ENCODE results near the gene PHLDA2. TPM values are rescaled to one million over a fixed set of nuclear protein-coding genes. Genes with fewer than 3 reads are reported as not detected.
A peak's percentile ranks its signal among the peaks of the same experiment; 100 is the strongest.

The PHLDA2 gene, protein sequence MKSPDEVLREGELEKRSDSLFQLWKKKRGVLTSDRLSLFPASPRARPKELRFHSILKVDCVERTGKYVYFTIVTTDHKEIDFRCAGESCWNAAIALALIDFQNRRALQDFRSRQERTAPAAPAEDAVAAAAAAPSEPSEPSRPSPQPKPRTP
- 45.0 TPM for total RNA-seq

DNA sequence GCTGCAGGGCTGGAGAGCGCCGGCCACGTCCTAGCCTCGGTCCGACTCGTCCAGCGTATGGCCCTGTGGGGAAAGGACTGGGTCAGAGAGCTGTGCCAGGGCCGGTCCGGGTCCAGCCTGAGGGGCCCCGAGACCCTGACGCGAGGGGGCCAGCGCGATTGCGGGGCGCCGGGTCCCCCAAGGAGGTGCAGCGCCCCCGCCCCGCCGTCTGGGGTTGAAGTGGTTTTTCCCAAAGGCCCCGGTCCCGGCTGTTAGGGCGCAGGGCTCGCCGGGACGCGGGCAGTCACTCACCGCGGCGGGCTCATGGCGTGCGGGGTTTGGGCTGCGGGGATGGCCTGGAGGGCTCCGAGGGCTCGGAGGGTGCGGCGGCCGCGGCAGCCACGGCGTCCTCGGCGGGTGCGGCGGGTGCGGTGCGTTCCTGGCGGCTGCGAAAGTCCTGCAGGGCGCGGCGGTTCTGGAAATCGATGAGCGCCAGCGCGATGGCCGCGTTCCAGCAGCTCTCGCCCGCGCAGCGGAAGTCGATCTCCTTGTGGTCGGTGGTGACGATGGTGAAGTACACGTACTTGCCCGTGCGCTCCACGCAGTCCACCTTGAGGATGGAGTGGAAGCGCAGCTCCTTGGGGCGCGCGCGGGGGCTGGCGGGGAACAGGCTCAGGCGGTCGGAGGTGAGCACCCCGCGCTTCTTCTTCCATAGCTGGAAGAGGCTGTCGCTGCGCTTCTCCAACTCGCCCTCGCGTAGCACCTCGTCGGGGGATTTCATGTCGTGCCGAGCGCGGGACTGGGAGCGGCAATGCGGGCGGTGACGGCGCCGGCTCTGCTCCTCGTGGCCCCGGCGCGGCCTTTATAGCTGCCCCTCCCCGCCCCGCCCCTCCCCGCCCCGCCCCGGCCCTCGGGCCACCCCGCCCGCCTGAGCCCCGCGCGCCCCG is at the start of gene PHLDA2:
Gene PHLDA2, minus strand, starts transcription at position 816 of the 926 bp plus-strand sequence. Its CDS starts 56 bp downstream, at position 760.
- peak; percentile 44 for ATAC-seq

DNA sequence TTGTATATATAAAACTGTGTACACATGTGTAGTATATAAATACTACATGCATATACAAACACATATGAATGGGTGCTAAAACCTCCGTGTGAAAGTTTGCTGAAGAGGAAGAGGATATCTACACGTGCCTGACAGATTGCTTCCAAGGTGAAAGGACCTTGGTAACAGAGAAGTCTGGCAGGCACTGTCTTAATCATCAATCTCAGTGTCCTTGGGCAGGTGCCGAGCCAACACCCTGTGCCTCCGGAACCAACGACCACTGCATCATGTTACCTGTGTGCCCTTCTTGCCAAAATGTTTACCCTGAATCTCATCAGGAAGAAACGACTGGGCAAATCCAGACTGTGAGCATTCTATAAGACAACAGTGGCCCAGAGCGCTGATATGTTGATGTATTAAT is 47.9 kb upstream of the PHLDA2 start:
- no peak for ATAC-seq

DNA sequence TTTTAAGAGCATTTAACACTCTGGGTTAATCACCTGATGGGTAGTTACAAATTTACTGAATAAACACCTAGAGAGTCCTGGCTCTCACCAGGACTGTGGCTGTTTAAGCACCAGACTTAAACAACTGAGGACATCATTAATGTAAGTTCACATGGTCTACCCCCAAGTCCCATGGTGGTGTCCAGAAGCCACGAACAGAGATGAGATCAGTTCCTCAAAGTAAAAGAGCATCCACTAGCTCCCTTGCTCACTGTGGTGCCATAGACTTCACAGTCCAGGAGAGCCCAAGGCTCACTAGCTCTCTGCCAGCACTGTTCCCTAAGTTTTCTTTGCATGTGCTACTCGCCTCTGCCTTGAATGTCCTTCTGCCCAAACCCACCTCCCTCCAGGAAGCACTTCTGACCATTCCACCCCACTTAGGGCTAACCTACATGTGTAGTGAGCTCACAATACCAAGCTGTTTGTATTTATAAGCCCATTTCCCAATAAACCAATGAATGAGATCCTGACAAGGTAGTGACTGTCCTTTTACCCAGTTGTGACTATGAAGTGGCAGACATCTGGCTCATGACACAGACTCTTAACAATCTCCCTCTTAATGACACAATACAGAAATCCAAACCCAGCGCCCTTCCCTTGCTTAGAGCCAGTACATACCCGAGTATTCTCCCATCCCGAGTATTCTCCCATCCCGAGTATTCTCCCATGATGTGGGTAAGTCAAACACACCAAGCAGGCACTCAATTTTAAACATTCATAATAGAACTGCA is 47.3 kb upstream of the PHLDA2 start:
- no peak for ATAC-seq

DNA sequence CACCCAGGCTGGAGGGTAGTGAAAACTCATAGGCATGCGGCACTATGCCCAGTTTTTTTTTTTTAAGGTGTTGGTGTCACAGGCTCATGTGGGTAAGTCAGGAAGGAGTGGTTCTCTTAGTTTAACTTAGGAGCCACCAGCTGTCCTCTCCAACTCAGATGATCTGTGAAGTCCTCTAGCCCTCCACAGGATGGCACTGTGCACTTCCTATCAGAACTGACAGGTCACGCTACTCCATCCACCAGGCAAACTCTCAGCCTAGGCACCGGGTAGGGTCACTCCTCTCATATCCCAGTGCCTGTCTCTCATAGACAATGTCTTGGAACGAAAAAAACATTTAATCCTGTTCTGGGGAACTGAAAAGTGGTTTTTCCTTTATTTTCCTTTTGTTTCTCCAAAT is 46.4 kb upstream of the PHLDA2 start:
- peak; percentile 83 for ATAC-seq

DNA sequence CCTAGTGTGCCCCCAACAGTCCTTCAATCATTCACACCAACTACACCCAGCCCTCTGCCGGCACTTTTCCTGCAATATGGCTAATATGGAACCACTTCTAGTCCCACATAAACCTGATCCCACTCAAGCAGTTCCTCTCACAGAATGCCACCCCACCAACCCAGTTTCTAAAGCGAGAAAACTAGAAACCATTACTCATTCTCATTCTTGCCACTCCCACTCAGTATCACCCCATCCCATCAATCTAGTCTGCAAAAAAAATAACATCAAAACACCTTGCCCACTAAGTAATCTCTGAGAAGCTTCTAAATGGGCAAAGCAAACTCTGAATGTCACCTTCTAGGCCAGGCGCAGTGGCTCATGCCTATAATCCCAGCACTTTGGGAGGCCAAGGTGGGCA is 45.1 kb upstream of the PHLDA2 start:
- ATAC-seq, result no peak

DNA sequence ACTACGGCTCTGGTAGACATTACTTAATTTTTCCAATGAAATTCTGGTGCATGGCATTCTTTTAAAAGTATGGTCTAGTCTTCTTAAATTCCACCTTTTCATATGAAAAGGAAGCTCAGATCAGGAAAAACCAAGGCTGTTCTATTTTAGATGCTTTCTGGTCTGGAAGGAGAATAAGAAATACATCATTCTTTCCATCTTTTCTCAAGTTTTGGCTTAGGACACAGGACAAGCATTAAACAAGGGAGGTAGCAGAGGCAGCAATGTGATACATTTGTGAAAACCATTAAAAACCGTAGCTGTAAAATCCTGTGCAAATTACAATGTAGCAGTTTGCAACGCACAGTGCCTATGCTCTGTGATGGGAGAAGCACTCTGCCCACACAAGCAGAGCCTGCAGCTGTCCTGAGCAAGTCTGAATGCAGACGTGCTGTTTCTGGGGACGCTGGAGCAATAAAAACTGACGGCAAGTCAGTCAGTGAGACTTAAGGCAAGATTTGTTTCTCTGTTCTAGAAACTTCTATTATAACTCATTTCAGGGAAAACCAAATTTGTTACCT is 39.2 kb upstream of the PHLDA2 start:
- ATAC-seq, result no peak

DNA sequence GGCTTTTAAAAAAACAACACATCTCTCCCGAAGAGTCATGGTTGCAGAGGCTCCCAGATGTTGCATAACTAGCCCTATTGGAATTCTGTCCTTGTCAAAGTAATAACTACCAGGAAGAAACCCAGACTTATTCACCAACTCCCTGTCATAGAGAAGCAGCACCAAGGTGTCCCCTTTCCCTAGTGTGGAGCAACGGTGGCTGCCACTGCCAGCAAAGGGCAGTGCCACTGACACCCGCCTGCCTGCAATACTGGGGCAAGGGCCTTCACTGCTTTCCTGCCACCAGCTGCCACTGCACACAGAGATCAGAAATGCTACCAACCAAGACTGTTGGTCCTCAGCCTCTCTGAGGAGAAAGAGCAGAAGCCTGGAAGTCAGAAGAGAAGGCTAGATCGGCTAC is 35.6 kb upstream of the PHLDA2 start:
- ATAC-seq, result no peak

DNA sequence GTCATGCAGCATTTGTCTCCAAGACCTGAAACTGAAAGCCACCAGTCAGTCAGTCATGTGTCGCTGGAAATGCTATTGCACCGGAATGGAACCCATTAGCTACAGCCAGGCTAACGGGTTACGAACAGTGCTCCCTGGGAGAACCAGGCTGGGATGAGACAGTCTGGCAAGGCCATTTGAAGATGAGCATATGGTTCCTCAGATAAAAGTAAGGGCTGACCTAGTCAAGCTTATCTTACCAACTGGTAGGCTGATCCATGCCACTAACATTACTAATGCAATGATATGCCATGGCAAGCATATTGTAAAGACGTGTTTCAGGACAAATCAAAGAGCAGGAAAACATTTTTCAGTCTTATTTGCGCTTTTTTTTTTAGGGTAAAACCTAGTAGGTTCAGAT is 34.5 kb upstream of the PHLDA2 start:
- no peak for ATAC-seq

DNA sequence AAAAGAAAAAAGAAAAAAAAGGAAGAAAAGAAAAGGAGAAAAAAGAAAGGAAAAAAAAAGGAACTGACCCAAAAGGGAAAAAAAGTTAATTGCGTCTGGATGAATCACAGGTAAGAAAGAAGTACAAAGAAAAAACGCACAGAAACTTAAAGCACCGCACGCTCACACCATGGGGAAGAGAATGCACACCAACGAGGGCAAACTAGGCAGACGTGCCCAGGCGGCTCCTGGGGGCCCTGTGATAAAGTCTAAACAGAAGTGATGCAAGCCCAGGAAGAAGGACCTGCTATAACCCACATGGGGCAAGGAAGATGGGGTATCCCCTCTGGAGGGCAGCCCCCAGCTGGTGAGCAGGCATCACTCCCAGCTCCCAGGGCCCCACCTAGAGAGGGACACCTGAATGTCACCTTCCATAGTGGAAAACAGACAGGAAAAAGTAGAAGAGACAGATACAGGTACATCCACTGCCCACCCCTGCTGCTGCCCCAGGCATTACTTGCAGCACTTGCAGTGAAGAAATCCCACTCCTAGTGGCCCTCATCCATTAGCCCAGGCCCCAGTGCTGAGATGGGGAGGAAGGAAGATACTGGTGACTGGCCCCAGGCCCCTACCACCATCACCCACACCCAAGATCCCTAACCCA is 34.0 kb upstream of the PHLDA2 start:
- peak; percentile 46 for ATAC-seq

DNA sequence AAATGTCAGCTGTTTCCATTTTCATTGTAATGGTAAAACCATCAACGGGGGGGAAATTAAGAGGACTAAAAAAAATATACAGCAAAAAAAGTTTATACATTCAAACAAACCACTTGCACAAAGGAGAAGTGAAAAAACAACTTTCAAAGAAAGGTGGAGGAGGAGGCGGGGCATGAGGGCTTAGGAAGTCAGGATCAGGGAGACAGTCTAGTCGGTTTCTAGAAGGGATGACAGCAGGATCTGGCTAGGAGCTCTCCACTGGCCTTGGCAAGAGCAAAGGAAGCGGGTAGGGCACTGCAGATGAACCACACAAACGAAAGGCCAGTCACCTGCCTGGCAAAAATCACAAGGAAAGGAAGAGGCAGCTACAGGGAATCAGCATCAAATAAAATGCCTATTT is 31.9 kb upstream of the PHLDA2 start:
- no peak for ATAC-seq

DNA sequence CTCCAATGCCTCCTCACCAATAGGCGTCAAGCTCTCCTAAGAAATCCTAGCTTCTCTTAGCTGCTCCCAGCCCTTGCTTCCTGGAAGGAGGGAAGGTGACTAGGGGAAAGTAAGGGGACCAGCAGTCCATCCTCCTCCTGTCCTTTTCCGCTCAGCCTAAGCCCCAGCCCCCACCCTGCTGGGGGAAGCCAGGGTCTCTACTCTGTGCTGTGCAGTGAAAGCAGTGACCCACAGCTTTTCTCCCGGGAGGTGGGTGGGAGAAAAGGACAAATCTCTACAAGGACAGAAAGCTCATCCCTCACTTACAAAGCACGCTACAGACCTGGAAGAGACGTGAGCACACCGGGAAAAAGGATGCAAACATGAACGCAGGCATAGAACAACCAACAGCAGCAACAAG is 30.9 kb upstream of the PHLDA2 start:
- no peak for ATAC-seq

DNA sequence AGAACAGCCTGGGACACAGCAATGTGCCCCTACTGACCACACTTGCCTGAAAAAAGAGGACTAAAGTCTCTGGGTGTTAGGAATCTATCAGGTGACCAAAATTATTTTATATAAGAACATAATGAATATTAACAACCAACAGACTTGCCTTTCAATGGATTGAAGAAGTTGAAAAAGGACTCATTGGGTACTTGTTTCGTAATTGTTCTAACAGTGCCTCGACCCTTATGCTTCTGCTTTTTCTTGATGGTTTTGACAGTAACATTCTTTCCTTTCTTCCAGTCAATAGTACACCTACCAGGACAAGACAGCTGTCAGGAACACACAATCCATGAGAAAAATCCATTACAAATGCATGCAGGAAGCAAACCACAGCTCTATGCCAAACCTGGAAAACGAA is 29.0 kb upstream of the PHLDA2 start:
- ATAC-seq, result no peak

DNA sequence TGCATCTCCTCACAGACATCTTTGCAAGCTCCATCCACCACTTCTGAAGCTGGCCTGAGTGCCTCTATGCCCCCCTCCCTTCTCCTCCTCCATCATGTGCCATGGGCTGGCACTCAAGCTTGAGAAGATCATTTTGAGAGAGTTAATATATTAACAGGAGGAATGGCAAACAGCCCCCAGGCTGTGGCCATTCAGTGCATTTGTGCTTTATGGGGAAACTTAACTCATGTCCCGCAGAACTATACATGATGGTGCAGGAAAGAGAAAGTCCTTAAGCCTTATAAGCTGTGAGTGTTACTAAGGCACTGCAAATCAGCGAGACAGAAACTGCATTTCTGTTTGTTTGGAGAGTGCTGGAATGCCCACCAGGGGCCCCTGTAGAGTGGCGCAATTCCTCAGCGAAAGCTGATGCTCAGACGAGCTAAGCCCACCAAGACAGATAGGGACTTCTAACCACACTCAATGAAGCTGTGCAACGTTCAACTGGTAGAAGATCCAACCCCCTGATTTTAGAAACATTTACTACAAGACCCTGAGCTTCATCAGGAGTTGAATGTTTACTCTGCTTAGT is 26.8 kb upstream of the PHLDA2 start:
- ATAC-seq, result no peak

DNA sequence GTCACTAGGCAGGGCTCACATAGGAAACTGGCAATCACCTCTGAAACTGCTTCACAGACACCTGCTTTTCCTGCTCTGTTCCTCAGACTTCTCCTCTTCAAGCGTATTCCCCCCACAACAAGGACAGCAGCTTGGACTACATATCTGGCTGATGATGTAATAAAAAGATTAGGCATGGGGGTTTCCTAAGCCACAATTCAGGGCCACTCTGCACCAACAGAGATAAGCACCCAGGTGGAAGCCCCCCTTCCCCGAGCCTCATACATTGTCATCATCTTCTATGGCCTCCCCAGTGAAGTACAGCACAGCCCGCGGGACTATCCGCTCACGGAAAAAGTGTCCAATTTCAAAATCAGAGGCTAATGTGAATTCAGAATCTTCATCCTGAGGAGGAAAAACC is 25.0 kb upstream of the PHLDA2 start:
- ATAC-seq, result no peak

DNA sequence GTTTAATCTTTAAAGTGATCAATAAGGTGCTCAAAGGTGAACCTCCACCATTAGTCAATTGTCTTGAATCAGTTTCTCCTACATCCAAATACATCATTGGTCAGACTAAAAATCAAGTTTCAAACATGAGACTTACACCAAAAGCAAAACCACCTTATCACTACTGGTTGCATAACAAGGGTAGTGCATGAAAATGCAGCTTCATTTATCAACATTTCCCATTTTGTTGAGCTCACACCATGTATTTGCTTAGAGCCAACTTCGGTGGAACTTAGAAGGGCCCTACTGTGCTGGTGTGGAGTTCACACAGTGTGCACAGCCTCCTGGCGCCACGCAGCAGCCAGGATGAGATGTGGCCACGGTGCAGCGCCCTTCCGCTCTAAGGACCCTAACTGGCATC is 23.1 kb upstream of the PHLDA2 start:
- no peak for ATAC-seq

DNA sequence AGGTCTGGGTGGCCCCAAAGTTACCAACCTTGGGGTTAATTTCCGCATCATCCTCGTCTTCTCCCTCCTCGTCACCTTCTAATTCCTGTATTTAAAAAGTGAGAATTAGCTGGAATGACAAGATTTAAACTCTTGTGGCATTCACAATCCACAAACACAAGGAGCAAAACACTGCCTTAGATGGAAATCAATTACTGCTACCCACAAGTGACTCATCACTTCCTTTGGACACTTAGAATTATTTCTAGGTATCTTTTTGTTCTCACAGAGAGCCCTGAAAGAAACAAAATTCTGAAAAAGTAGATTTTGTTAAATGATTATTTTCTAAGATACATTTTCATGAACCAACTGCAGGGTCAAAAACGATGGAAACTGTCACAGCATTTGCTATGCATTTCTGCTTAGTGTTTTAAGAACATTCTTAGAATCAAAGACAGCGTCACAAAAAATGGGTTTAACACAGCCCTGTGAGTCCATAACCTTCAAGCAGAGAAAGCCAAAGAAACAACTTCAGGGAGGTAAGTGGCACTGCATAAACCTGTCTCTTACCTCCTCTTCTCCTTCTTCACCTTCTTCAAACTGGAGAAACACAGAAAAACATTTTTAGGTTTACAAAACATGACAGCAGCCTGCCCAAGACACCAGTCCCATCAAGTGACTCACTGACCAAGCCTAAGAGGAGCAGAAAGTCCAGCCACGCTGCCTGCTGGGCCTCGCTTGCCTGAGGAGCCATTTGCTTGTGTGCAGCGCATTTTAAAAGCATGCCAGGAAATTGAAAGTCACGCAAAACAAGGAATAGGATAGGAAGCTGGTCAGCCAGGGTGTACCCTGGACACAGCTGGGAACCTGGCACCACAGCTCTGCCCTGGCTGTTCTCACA is 22.3 kb upstream of the PHLDA2 start:
- ATAC-seq, result no peak

DNA sequence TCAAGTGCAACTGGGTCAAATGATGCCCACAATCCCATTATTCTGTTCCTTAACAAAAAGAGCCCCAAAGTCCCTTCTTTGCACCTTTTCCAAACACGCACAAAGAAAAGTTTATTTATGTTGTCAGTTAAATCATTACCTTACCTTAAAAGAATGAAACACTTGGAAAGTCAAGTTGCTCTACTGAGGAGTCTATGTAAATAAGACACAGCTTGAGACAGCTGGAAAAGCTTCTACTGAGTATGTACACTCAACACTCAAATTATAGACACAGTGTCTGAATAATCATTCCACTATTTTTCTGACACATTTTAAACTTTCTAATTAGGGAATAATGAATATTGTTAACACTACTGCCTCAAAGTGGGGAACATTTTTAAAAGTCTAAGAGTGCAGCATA is 21.6 kb upstream of the PHLDA2 start:
- ATAC-seq, result no peak

DNA sequence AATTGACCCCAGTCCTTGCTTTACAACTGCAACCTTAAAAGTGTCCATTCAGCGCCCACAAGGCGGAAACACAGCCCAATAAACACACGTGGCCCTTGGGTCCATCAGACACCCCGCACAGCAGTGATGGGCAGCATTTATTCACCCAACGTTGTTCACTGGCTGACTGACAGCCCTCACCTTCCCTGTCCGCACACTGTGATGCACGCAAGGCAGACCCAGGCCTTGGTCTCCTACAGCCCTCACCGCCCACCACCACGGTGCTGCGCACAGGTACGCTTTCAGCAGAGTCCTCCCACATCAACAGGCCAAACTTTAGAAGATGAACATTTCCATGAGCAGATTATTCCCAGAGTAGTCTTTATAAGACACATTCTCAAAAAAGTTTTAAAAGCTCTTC is 20.7 kb upstream of the PHLDA2 start:
- no peak for ATAC-seq

DNA sequence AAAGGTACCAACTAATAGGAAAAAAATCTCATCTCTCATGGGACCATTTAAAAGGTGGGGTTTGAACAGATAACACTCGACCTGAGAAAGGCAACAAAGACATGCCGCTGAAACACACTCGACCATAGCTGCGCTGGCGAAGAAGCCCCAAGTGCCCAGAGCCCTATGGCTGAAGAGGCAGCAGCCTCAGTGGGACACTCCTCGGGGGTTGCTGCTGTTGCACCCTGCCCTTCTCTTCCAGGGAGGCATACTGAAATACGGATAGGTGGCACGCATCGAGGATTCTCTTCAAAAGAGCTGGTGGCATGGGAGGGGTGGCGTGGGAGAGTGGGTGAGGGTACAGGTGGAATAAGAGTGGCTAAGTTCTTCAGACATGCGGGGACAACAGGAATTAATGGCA is 18.5 kb upstream of the PHLDA2 start:
- no peak for ATAC-seq

DNA sequence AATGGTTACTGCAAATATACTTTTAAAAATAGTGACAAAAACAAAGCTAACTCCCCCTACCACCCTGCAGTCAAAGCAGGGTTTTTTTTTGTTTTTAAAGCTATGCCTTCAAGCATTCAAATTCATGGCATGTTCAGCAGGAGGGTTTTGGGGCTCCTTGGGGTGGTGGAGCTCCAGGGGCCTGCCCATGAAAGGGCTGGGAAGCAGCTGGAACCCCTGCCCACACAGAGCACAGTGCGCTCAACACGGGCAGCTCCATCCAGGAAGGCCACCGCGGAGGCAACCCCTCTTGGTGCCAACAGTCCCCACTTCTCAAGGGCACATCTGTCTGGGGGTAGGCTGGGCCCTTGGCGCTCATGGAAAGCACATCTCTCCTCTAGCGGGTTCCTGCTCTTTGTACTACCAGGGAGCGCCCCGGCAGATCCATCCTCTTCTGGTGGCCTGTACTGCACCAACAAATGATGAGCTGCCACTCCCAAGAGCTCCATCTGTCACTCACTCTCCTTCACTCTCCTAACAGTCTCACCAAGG is 16.6 kb upstream of the PHLDA2 start:
- ATAC-seq, result no peak
